ENCODE results near the gene SEM1. TPM values are rescaled to one million over a fixed set of nuclear protein-coding genes. Genes with fewer than 3 reads are reported as not detected.

The SEM1 gene
- total and polyA plus RNA-seq, 2 of the 8 experiments (the other 6 are each of a cell fraction or from before 2014, with no cell fraction given) = 20.8 to 75.3 TPM

- no peak for DNase-seq (ENCODE audit: low read depth in 1 of 2, low spot score in 2 of 2)
- Histone ChIP-seq H2AK5ac (ENCODE audit: low read depth, low read length) (no peak overlapping the region), H3K27me3 (replicated peaks in 1 of 4; ENCODE audit: control insufficient read depth in 3 of 4, extremely low read depth in 1 of 4, insufficient read depth in 3 of 4, low read length in 3 of 4) (no peaks in the 10 kb centered on the region), H3K9ac (replicated peaks in 1 of 4; ENCODE audit: extremely low read depth in 1 of 4, low read depth in 3 of 4, low read length in 3 of 4) (no peak overlapping the region; a peak in 1 of 7 replicates), H4K91ac (replicated peaks; ENCODE audit: insufficient read length, low read length) (peak overlapping the region; percentile 20), H4K5ac (ENCODE audit: insufficient read length, low read depth, low read length) (no peak overlapping the region), H2BK15ac (ENCODE audit: low read length) (0 out of 2 replicates have a peak overlapping the region, but pooled peaks have one; percentile 61), H3K18ac (ENCODE audit: extremely low read depth, low read length) (no peak overlapping the region), H3K23ac (ENCODE audit: insufficient read length) (no peak overlapping the region), H2BK20ac (ENCODE audit: low read length) (no peak overlapping the region), H2BK5ac (ENCODE audit: low read depth, low read length) (peak overlapping the region; percentile 11; the same call in 1 of the 2 replicates), H3K23me2 (ENCODE audit: low read depth, low read length) (no peaks in the 10 kb centered on the region), H3K4me3 (ENCODE audit: extremely low read depth in 1 of 4, insufficient read depth in 2 of 4, low read depth in 3 of 4, low read length in 4 of 4) (no peak overlapping the region), H3K79me2 (ENCODE audit: control insufficient read depth in 1 of 2, insufficient read depth in 2 of 2, low read length in 2 of 2) (no peaks in the 10 kb centered on the region), H4K20me1 (replicated peaks in 1 of 2; ENCODE audit: control insufficient read depth in 1 of 2, insufficient read depth in 2 of 2, low read length in 2 of 2) (no peaks in the 10 kb centered on the region), H3K56ac (replicated peaks; ENCODE audit: insufficient read length, low read depth, low read length) (no peak overlapping the region), H3K79me1 (ENCODE audit: low read depth, low read length) (no peaks in the 10 kb centered on the region), H3K4me2 (ENCODE audit: insufficient read depth in 1 of 2, low read depth in 2 of 2, low read length in 2 of 2) (no peak overlapping the region; a peak in 1 of 4 replicates), H3K4me1 (replicated peaks in 1 of 4; ENCODE audit: control insufficient read depth in 3 of 4, insufficient read depth in 4 of 4, low read length in 3 of 4) (peaks cover 0 to 7% (median under 1%) of the 10 kb centered on the region in 4 experiments; a peak in 5 of 7 replicates), H2AFZ (ENCODE audit: low read length) (no peak overlapping the region), H3K14ac (ENCODE audit: insufficient read length) (no peak overlapping the region), H2BK12ac (ENCODE audit: low read depth, low read length) (no peak overlapping the region; the same call in 1 of the 2 replicates), H3K27ac (ENCODE audit: low read depth, low read length) (no peak overlapping the region), H3K36me3 (ENCODE audit: control insufficient read depth in 2 of 4, insufficient read depth in 4 of 4, low read length in 3 of 4) (no peaks in the 10 kb centered on the region), H3K9me3 (ENCODE audit: insufficient read depth in 2 of 2, low read depth in 1 of 2, low read length in 1 of 2) (no peaks in the 10 kb centered on the region), H2BK120ac (replicated peaks; ENCODE audit: low read depth, low read length) (no peak overlapping the region), H3K4ac (replicated peaks; ENCODE audit: insufficient read length, low read depth, low read length) (no peak overlapping the region), H4K8ac (ENCODE audit: extremely low read depth, insufficient read depth, low read length) (no peak overlapping the region)
- 89% methylated on average over 2 of the region's 2 CpGs; no CpG with 5 or more reads in 1 of the 2 experiments for WGBS, 2 experiments (ENCODE audit: extremely low coverage in 1 of 2, insufficient coverage in 1 of 2, insufficient read length in 1 of 2, insufficient replicate concordance in 2 of 2, low coverage in 1 of 2, low lambda C conversion rate in 2 of 2, missing lambda C conversion rate in 1 of 2)
- CTCF ChIA-PET (ENCODE audit: partially characterized antibody) = no interaction called here
- POLR2A ChIA-PET (ENCODE audit: partially characterized antibody) = no interaction called here
- no peak for FAIRE-seq
- TF ChIP-seq SP4 (IDR thresholded peaks at IDR 0.05; ENCODE audit: low read length) (no peak), GTF2F1 (IDR thresholded peaks at IDR 0.05; ENCODE audit: borderline replicate concordance, low read depth, low read length) (no peak), E2F6 (IDR thresholded peaks at IDR 0.05) (no peak), CTBP2 (IDR thresholded peaks at IDR 0.05; ENCODE audit: borderline replicate concordance, insufficient read depth, insufficient read length, low read length) (no peak), TAF7 (optimal IDR thresholded peaks at IDR 0.05; ENCODE audit: borderline replicate concordance, low read depth, low read length) (no peak), POLR2AphosphoS5 (IDR thresholded peaks at IDR 0.05; ENCODE audit: low read depth, low read length) (no peak), ZNF274 (IDR thresholded peaks at IDR 0.05; ENCODE audit: borderline replicate concordance, extremely low read depth, low read length) (no peak), SP2 (IDR thresholded peaks at IDR 0.05; ENCODE audit: low read length) (no peak), TEAD4 (IDR thresholded peaks at IDR 0.05; ENCODE audit: low read depth, low read length) (no peak), CEBPB (IDR thresholded peaks at IDR 0.05; ENCODE audit: low read depth, low read length) (no peak), NRF1 (IDR thresholded peaks at IDR 0.05; ENCODE audit: low read depth, low read length) (no peak), RXRA (IDR thresholded peaks at IDR 0.05; ENCODE audit: insufficient read depth, low read depth, low read length) (no peak), POU5F1 (IDR thresholded peaks at IDR 0.05; ENCODE audit: low read depth, low read length) (no peak), PHF8 (conservative IDR thresholded peaks at IDR 0.05; ENCODE audit: low read depth, low read length) (no peak)
These were observed 53.7 kb downstream of the SEM1 start for GRCh38 chr7:96655956-96656355.
